WTC11 (cell line): ENCODE results near the gene STK40. TPM values are rescaled to one million over a fixed set of nuclear protein-coding genes. Genes with fewer than 3 reads are reported as not detected.
A peak's percentile ranks its signal among the peaks of the same experiment; 100 is the strongest.

Source experiments
- ATAC-seq: fragments of 200-7000 bp; cut with Tn5 transposase; 2 replicates; pipeline ENCODE4 v1.10.0; 2021; ENCODE audit warnings: mild to moderate bottlenecking, moderate library complexity
- CTCF ChIA-PET: fragments of 300-600 bp; sonication (Branson Sonifier 250); formaldehyde crosslinking; loops from one replicate; lab custom pipeline; 2021; ENCODE audit warnings: antibody characterized with exemption; lab: Charles Lee
- POLR2A ChIA-PET: fragments of 350-600 bp; sonication (Branson Sonifier 250); formaldehyde crosslinking; loops from one replicate; lab custom pipeline; 2021; ENCODE audit warnings: antibody characterized with exemption; lab: Charles Lee
- DNase-seq: peaks from one replicate; pipeline ENCODE4 v3.0.0; 2021; ENCODE audit warnings: low spot score
- H3K27ac Mint-ChIP-seq: 2 replicates; pipeline ENCODE4 v1.8.0; 2021; ENCODE audit warnings: mixed read lengths
- H3K27me3 Mint-ChIP-seq: 2 replicates; pipeline ENCODE4 v1.8.0; 2021; ENCODE audit warnings: low read depth, mild to moderate bottlenecking, moderate library complexity, mixed read lengths
- H3K36me3 Mint-ChIP-seq: 2 replicates; pipeline ENCODE4 v1.8.0; 2021; ENCODE audit warnings: mixed read lengths
- H3K4me1 Mint-ChIP-seq: 2 replicates; pipeline ENCODE4 v1.8.0; 2022; ENCODE audit warnings: mixed read lengths
- H3K4me3 Mint-ChIP-seq: 2 replicates; pipeline ENCODE4 v1.8.0; 2021; ENCODE audit warnings: mild to moderate bottlenecking, moderate library complexity, mixed read lengths
- H3K9me3 Mint-ChIP-seq: 2 replicates; pipeline ENCODE4 v1.8.0; 2021; ENCODE audit warnings: mixed read lengths
- GRHL2 ChIP-seq: fragments of 250-450 bp; sonication (Bioruptor Pico); IDR thresholded peaks from 2 replicates; pipeline ENCODE4 v1.8.0; 2022; ENCODE audit warnings: mild to moderate bottlenecking, moderate library complexity; ENCODE audit not compliant: insufficient replicate concordance, severe bottlenecking
- HMGA2 ChIP-seq: fragments of 250-450 bp; sonication (Bioruptor Pico); IDR thresholded peaks from 2 replicates; pipeline ENCODE4 v1.4.0; 2021; ENCODE audit warnings: mild to moderate bottlenecking, moderate library complexity
- NFYB ChIP-seq: sonication (generic); formaldehyde crosslinking; conservative IDR thresholded peaks from 2 replicates; pipeline ENCODE4 v1.8.0; 2022; ENCODE audit warnings: low read depth, missing genetic modification reagents
- OVOL2 ChIP-seq: fragments of 250-450 bp; sonication (Bioruptor Pico); IDR thresholded peaks from 2 replicates; pipeline ENCODE4 v1.9.0; 2021; ENCODE audit warnings: mild to moderate bottlenecking, borderline replicate concordance
- ZNF396 ChIP-seq: fragments of 250-450 bp; sonication (Bioruptor Pico); IDR thresholded peaks from 2 replicates; pipeline ENCODE4 v1.8.0; 2021; ENCODE audit warnings: mild to moderate bottlenecking, moderate library complexity, borderline replicate concordance
- total RNA-seq: library from RNA; stranded (reverse); gene quantifications from 3 replicates; pipeline ENCODE4 v1.2.3, GENCODE V29; 2021
- TF ChIP-seq, protein P1 (sequence below): sonication (generic); formaldehyde crosslinking; IDR thresholded peaks from 2 replicates; pipeline ENCODE4 v1.8.1; 2023; ENCODE audit warnings: mild to moderate bottlenecking, missing genetic modification reagents, moderate library complexity
- TF ChIP-seq, protein P2 (sequence below): fragments of 250-450 bp; sonication (Bioruptor Pico); conservative IDR thresholded peaks from 2 replicates; pipeline ENCODE4 v1.9.0; 2021; ENCODE audit warnings: mild to moderate bottlenecking
- TF ChIP-seq, protein P3 (sequence below): fragments of 250-450 bp; sonication (Bioruptor Pico); IDR thresholded peaks from 2 replicates; pipeline ENCODE4 v1.9.0; 2021; ENCODE audit warnings: mild to moderate bottlenecking
- TF ChIP-seq, protein P4 (sequence below): sonication (generic); formaldehyde crosslinking; IDR thresholded peaks from 2 replicates; pipeline ENCODE4 v1.8.1; 2023; ENCODE audit warnings: mild to moderate bottlenecking, missing genetic modification reagents
- TF ChIP-seq, protein P5 (sequence below): sonication (generic); formaldehyde crosslinking; IDR thresholded peaks from 2 replicates; pipeline ENCODE4 v1.8.0; 2023; ENCODE audit warnings: missing genetic modification reagents
- TF ChIP-seq, protein P6 (sequence below): sonication (generic); formaldehyde crosslinking; IDR thresholded peaks from 2 replicates; pipeline ENCODE4 v1.8.0; 2022; ENCODE audit warnings: mild to moderate bottlenecking, missing genetic modification reagents
- TF ChIP-seq, protein P7 (sequence below): fragments of 200-600 bp; IDR thresholded peaks from 2 replicates; pipeline ENCODE4 v1.8.0; 2022; ENCODE audit warnings: antibody characterized with exemption
- TF ChIP-seq, protein P8 (sequence below): sonication (generic); formaldehyde crosslinking; IDR thresholded peaks from 2 replicates; pipeline ENCODE4 v1.8.0; 2022; ENCODE audit warnings: mild to moderate bottlenecking, missing genetic modification reagents

The STK40 gene
- total RNA-seq, 1 experiment from 2014 or later = 24.7 TPM

DNA sequence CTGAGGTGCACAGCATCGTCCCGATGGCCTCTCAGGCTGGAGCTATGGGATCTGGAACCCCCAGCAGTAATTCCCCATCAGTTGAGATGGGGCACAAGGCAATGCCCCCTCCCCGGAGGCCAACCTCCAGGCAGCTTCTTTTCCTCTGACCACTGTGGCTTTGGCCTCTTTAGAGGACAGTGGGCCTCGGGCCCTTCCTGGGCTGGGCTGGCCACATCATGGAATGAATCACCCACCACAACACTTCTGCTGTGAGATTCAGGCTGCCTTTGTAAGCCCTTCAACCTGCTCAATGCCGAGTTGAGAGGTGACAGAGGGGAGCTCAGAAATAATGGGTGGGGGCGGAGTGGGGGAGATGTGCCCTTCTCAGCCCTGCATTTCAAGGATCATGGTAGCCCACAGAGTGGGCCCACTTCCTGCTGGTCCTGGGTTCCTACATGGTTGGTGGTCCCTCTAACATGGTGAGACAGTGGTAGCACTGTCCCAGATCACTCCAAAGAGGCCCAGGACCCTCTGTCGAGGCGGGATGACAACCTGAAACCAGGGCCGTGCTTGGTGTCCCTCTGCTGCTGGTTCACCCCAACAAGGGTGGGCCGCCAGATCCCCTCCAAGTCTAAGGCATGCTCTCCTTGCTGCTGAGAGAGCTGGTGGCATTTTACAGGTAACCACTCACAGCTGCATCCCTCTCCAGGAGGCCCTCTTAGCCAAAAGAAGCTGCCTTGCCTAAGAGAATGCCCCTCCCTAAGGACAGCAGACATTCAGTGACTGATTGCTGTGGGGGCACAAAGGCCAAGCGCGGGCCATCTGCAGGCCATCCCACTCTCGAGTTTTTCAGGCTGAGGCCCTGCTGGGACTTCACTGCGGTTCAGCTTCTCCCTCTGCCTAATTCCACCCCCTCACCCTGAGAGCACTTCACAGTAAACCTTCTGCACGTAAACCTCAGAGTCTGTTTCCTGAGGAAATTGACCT is 32.5 kb downstream of the STK40 start:
- no peak for DNase-seq
- TF ChIP-seq, protein P1, sequence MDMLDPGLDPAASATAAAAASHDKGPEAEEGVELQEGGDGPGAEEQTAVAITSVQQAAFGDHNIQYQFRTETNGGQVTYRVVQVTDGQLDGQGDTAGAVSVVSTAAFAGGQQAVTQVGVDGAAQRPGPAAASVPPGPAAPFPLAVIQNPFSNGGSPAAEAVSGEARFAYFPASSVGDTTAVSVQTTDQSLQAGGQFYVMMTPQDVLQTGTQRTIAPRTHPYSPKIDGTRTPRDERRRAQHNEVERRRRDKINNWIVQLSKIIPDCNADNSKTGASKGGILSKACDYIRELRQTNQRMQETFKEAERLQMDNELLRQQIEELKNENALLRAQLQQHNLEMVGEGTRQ (CRISPR knock-in tag) = no peak
- TF ChIP-seq, protein P2, sequence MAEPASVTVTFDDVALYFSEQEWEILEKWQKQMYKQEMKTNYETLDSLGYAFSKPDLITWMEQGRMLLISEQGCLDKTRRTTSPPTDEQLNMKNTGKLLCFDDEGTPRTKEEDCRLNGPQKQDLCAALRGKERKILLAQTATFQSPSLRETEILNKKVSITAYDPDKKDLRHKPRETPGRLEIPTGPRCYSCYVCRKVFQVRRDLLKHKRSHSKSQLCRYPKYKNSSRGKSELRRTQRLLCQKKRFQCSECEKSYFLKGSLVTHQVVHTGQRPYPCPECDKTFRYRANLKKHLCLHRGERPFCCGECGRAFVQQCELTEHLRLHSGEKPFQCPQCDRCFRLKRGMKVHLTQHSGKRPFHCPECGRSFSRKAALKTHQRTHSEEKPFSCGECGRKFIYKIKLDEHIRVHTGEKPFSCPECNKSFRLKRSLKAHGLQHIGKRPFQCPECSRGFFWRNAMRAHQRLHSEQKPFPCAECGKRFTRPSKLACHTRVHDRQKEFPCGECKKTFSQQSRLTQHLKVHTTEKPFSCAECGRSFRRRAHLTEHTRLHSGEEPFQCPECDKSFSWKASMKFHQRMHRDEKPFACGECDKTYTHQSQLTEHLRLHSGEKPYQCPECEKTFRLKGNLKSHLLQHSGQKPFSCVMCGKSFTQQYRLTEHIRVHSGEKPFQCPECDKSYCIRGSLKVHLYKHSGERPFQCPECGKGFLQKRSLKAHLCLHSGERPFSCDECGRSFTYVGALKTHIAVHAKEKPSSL (CRISPR knock-in tag) = no peak
- TF ChIP-seq, protein P3, sequence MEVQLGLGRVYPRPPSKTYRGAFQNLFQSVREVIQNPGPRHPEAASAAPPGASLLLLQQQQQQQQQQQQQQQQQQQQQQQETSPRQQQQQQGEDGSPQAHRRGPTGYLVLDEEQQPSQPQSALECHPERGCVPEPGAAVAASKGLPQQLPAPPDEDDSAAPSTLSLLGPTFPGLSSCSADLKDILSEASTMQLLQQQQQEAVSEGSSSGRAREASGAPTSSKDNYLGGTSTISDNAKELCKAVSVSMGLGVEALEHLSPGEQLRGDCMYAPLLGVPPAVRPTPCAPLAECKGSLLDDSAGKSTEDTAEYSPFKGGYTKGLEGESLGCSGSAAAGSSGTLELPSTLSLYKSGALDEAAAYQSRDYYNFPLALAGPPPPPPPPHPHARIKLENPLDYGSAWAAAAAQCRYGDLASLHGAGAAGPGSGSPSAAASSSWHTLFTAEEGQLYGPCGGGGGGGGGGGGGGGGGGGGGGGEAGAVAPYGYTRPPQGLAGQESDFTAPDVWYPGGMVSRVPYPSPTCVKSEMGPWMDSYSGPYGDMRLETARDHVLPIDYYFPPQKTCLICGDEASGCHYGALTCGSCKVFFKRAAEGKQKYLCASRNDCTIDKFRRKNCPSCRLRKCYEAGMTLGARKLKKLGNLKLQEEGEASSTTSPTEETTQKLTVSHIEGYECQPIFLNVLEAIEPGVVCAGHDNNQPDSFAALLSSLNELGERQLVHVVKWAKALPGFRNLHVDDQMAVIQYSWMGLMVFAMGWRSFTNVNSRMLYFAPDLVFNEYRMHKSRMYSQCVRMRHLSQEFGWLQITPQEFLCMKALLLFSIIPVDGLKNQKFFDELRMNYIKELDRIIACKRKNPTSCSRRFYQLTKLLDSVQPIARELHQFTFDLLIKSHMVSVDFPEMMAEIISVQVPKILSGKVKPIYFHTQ (CRISPR knock-in tag) = no peak
- TF ChIP-seq, protein P4, sequence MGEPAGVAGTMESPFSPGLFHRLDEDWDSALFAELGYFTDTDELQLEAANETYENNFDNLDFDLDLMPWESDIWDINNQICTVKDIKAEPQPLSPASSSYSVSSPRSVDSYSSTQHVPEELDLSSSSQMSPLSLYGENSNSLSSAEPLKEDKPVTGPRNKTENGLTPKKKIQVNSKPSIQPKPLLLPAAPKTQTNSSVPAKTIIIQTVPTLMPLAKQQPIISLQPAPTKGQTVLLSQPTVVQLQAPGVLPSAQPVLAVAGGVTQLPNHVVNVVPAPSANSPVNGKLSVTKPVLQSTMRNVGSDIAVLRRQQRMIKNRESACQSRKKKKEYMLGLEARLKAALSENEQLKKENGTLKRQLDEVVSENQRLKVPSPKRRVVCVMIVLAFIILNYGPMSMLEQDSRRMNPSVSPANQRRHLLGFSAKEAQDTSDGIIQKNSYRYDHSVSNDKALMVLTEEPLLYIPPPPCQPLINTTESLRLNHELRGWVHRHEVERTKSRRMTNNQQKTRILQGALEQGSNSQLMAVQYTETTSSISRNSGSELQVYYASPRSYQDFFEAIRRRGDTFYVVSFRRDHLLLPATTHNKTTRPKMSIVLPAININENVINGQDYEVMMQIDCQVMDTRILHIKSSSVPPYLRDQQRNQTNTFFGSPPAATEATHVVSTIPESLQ (CRISPR knock-in tag) = no peak
- TF ChIP-seq OVOL2 (no peak), ZNF396 (CRISPR knock-in tag) (no peak)
- TF ChIP-seq, protein P5, sequence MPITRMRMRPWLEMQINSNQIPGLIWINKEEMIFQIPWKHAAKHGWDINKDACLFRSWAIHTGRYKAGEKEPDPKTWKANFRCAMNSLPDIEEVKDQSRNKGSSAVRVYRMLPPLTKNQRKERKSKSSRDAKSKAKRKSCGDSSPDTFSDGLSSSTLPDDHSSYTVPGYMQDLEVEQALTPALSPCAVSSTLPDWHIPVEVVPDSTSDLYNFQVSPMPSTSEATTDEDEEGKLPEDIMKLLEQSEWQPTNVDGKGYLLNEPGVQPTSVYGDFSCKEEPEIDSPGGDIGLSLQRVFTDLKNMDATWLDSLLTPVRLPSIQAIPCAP (CRISPR knock-in tag) = no peak
- Mint-ChIP-seq H3K4me3 (no peak overlapping the region), H3K4me1 (peaks cover 8% of the 10 kb centered on the region), H3K27me3 (no peaks in the 10 kb centered on the region), H3K36me3 (peaks cover 27% of the 10 kb centered on the region), H3K9me3 (no peaks in the 10 kb centered on the region), H3K27ac (peak overlapping the region; percentile 51)
- POLR2A ChIA-PET = no interaction called here
- ATAC-seq = no peak
- CTCF ChIA-PET = interaction anchor here (0.7 to 7.0 kb wide), 4 partner anchors 11 to 29 kb away, joined by 3 to 72 read pairs (median 22); no protein-coding TSS in a partner anchor

DNA sequence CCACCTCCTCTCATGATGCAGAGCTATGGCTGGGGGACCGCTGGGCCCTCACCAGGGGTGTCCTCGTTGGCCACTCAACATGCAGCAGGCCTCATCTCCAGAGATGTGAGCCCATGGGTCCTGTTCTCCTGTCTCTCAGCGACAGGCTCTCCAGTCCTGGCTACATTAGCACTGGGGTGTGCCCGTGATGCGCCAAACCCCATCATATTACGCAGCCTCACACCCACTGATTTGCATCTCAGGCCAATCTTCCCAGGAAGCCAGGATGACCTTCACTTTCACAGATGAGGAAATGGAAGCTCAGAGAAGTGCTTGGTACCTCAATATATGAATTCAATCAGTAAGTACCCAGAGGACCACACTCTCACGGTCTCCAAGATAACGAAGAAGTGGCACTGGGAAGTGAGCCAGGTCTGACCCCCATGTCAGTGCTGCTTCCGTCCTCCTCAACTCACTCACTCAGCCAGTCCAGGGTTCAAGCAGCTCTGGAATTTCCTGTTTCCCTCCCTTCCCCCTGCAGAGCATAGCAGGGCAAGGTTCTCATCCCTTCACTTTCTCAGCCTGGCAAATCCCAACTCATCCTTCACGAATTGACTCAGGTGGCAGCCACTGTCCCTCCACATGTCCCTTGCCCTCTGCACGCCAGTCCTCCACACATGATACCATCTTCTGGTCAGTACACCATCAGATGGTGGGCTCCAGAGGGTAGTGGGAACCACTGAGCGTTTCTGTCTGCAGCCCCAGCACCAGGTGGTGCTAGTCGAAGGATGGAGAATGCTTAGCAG is 33.4 kb downstream of the STK40 start:
- POLR2A ChIA-PET = no interaction called here
- peaks cover 8% of the 10 kb centered on the region for H3K4me1 Mint-ChIP-seq
- no peak for TF ChIP-seq NFYB (CRISPR knock-in tag)
- no peak for TF ChIP-seq HMGA2 (CRISPR knock-in tag)
- TF ChIP-seq, protein P6, sequence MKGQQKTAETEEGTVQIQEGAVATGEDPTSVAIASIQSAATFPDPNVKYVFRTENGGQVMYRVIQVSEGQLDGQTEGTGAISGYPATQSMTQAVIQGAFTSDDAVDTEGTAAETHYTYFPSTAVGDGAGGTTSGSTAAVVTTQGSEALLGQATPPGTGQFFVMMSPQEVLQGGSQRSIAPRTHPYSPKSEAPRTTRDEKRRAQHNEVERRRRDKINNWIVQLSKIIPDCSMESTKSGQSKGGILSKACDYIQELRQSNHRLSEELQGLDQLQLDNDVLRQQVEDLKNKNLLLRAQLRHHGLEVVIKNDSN (CRISPR knock-in tag) = no peak
- no peak for TF ChIP-seq GRHL2 (CRISPR knock-in tag)
- TF ChIP-seq, protein P7, sequence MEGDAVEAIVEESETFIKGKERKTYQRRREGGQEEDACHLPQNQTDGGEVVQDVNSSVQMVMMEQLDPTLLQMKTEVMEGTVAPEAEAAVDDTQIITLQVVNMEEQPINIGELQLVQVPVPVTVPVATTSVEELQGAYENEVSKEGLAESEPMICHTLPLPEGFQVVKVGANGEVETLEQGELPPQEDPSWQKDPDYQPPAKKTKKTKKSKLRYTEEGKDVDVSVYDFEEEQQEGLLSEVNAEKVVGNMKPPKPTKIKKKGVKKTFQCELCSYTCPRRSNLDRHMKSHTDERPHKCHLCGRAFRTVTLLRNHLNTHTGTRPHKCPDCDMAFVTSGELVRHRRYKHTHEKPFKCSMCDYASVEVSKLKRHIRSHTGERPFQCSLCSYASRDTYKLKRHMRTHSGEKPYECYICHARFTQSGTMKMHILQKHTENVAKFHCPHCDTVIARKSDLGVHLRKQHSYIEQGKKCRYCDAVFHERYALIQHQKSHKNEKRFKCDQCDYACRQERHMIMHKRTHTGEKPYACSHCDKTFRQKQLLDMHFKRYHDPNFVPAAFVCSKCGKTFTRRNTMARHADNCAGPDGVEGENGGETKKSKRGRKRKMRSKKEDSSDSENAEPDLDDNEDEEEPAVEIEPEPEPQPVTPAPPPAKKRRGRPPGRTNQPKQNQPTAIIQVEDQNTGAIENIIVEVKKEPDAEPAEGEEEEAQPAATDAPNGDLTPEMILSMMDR = no peak
- TF ChIP-seq, protein P8, sequence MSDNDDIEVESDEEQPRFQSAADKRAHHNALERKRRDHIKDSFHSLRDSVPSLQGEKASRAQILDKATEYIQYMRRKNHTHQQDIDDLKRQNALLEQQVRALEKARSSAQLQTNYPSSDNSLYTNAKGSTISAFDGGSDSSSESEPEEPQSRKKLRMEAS (CRISPR knock-in tag) = no peak
- TF ChIP-seq, all 79 proteins: peak for 0
- Mint-ChIP-seq H3K27me3 (no peaks in the 10 kb centered on the region), H3K27ac (peak overlapping the region; percentile 51), H3K4me3 (no peak overlapping the region), H3K9me3 (no peaks in the 10 kb centered on the region), H3K36me3 (peaks cover 32% of the 10 kb centered on the region)
- CTCF ChIA-PET = interaction anchor here (1.2 to 7.0 kb wide), 4 partner anchors 10 to 67 kb away, joined by 5 to 72 read pairs (median 22); no protein-coding TSS in a partner anchor
- ATAC-seq (no peak), DNase-seq (no peak)
